Measurements from ENCODE around the gene CA12.

Gene CA12

GRCh38 chr15:63374686-63375520, 6.7 kb downstream of the CA12 start:
- no peak for DNase-seq

GRCh38 chr15:63373866-63374548, 7.6 kb downstream of the CA12 start:
- DNase-seq, result no peak

GRCh38 chr15:63373330-63373729, 8.3 kb downstream of the CA12 start:
- DNase-seq, result no peak

GRCh38 chr15:63372753-63373152, 8.9 kb downstream of the CA12 start:
- DNase-seq, result no peak

GRCh38 chr15:63372018-63372705, 9.5 kb downstream of the CA12 start:
- DNase-seq, result no peak

- no peak for DNase-seq
Measured at GRCh38 chr15:63371297-63371918, 10.2 kb downstream of the CA12 start.

- DNase-seq, result no peak
Measured at GRCh38 chr15:63370764-63371163, 10.9 kb downstream of the CA12 start.

- no peak for DNase-seq
Measured at GRCh38 chr15:63369781-63370180, 11.9 kb downstream of the CA12 start.

- no peak for DNase-seq
Measured at GRCh38 chr15:63369296-63369695, 12.3 kb downstream of the CA12 start.

GRCh38 chr15:63368503-63368902, 13.1 kb downstream of the CA12 start:
- DNase-seq, result no peak

GRCh38 chr15:63367900-63368299, 13.7 kb downstream of the CA12 start:
- no peak for DNase-seq

GRCh38 chr15:63367390-63367789, 14.3 kb downstream of the CA12 start:
- no peak for DNase-seq

GRCh38 chr15:63366451-63366850, 15.2 kb downstream of the CA12 start:
- DNase-seq, result no peak

- no peak for DNase-seq
Measured at GRCh38 chr15:63365273-63365680, 16.4 kb downstream of the CA12 start.

GRCh38 chr15:63364399-63365272, 17.0 kb downstream of the CA12 start:
- DNase-seq, result no peak

GRCh38 chr15:63363292-63363691, 18.4 kb downstream of the CA12 start:
- DNase-seq, result no peak

- no peak for DNase-seq
Measured at GRCh38 chr15:63362885-63363284, 18.8 kb downstream of the CA12 start.

- DNase-seq, result no peak
Measured at GRCh38 chr15:63362196-63362595, 19.4 kb downstream of the CA12 start.

- no peak for DNase-seq
Measured at GRCh38 chr15:63360170-63360569, 21.5 kb downstream of the CA12 start.

- no peak for DNase-seq
Measured at GRCh38 chr15:63358241-63359029, 23.2 kb downstream of the CA12 start.

- no peak for DNase-seq
Measured at GRCh38 chr15:63357731-63358130, 23.9 kb downstream of the CA12 start.

Data from activated CD4-positive, alpha-beta T cell treated with anti-CD3 and anti-CD28 coated beads, Interleukin-2, amount 50 U/mL, for 4 hours (primary cell).